Activated T-helper 9 cell treated with anti-CD3 and anti-CD28 coated beads, Interleukin-2, amount 50 U/mL, for 16 hours (primary cell): ENCODE measurements around the gene APOBR.
"Not testable (repeated sequence)": the region's sequence is repeated elsewhere in the genome, so short reads cannot be mapped to it uniquely, and the experiment has no call there.

ENCODE experiments used
- DNase-seq: peaks from one replicate; pipeline ENCODE4 v3.0.0-alpha.2; 2020; ENCODE audit warnings: low read depth

The APOBR gene

GRCh38 chr16:28497861-28498599 is 3.6 kb downstream of the APOBR start:
- no peak for DNase-seq

GRCh38 chr16:28498666-28499381 is 4.4 kb downstream of the APOBR start:
- DNase-seq, result no peak

- DNase-seq, result no peak
Observed at GRCh38 chr16:28499854-28500253, 5.4 kb downstream of the APOBR start.

GRCh38 chr16:28500476-28501180 is 6.2 kb downstream of the APOBR start:
- DNase-seq, result not testable (repeated sequence)

GRCh38 chr16:28501258-28502232 is 7.1 kb downstream of the APOBR start:
- no peak for DNase-seq

GRCh38 chr16:28502290-28502689 is 7.8 kb downstream of the APOBR start:
- DNase-seq, result no peak

- DNase-seq, result no peak
Observed at GRCh38 chr16:28503470-28504259, 9.2 kb downstream of the APOBR start.

GRCh38 chr16:28504707-28505404 is 10.4 kb downstream of the APOBR start:
- DNase-seq, result no peak

GRCh38 chr16:28505489-28506137 is 11.2 kb downstream of the APOBR start:
- no peak for DNase-seq

- DNase-seq, result no peak
Observed at GRCh38 chr16:28511031-28511430, 16.6 kb downstream of the APOBR start.

GRCh38 chr16:28511801-28512789 is 17.7 kb downstream of the APOBR start:
- no peak for DNase-seq

GRCh38 chr16:28513484-28514181 is 19.2 kb downstream of the APOBR start:
- DNase-seq, result no peak

- no peak for DNase-seq
Observed at GRCh38 chr16:28514246-28514645, 19.8 kb downstream of the APOBR start.

GRCh38 chr16:28520672-28521071 is 26.2 kb downstream of the APOBR start:
- no peak for DNase-seq

- DNase-seq, result no peak
Observed at GRCh38 chr16:28521436-28521835, 27.0 kb downstream of the APOBR start.

GRCh38 chr16:28522792-28523191 is 28.3 kb downstream of the APOBR start:
- DNase-seq, result no peak

- DNase-seq, result no peak
Observed at GRCh38 chr16:28524681-28525171, 30.3 kb downstream of the APOBR start.
